Measurements from ENCODE around the gene KIF21A. TPM values are rescaled to one million over a fixed set of nuclear protein-coding genes. Genes with fewer than 3 reads are reported as not detected.

KIF21A gene
- total RNA-seq, 1 donor from 2014 or later = 1.3 TPM

- no peak for DNase-seq (ENCODE audit: low spot score in 2 of 2)
- Histone ChIP-seq H3K36me3 (no peaks in the 10 kb centered on the region), H3K27ac (no peak overlapping the region), H3K4me1 (no peaks in the 10 kb centered on the region), H3K4me3 (no peak overlapping the region), H3K27me3 (no peaks in the 10 kb centered on the region), H3K9me3 (no peaks in the 10 kb centered on the region)
- intact Hi-C loops (cut with DNase I) = no loop called here
- TF ChIP-seq CTCF (IDR thresholded peaks at IDR 0.05) = no peak
Observed at GRCh38 chr12:39267886-39268285, 175.0 kb downstream of the KIF21A start.

- H3K27me3 ChIP-seq = no peaks in the 10 kb centered on the region
- no peak for TF ChIP-seq CTCF (IDR thresholded peaks at IDR 0.05)
- H3K9me3 ChIP-seq = no peaks in the 10 kb centered on the region
- no peaks in the 10 kb centered on the region for H3K36me3 ChIP-seq
- no peak overlapping the region for H3K4me3 ChIP-seq
- no peak for DNase-seq (ENCODE audit: low spot score in 2 of 2)
- no peak overlapping the region for H3K27ac ChIP-seq
- no peaks in the 10 kb centered on the region for H3K4me1 ChIP-seq
- intact Hi-C loops (cut with DNase I) = no loop called here
Observed at GRCh38 chr12:39252628-39253027, 190.3 kb downstream of the KIF21A start.

Other genes with a start within 250 kb of the KIF21A start
- gene ABCD2, start 176.7 kb upstream of the KIF21A start, total RNA-seq = under 0.01 TPM

All from ascending aorta (tissue), 2 donors.